Measurements from ENCODE around the gene ERICH3. TPM values are rescaled to one million over a fixed set of nuclear protein-coding genes. Genes with fewer than 3 reads are reported as not detected.

The ERICH3 gene
- total RNA-seq, 1 donor from 2014 or later: 8.1 TPM

DNA sequence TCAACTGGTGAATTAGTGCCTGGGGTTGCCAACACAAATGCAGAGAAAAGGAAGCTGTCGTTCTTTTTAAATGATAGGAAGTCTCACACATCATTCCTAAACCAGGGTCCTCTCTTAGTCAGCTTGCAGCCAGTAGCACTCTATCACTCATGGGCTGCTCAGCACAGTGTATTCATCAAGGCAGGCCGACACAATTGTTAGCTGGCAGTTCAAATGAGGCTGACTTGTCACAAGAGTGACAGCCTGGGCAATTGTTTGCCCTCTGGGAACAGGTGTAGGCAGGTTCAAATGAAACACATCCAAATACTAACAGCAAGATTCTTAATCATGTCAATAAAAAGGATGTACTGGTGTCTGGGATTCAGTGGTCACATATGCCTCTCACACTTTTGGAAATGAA is 76.9 kb downstream of the ERICH3 start:
- Histone ChIP-seq H3K4me1 (no peaks in the 10 kb centered on the region), H3K36me3 (no peaks in the 10 kb centered on the region), H3K27me3 (ENCODE audit: low read depth) (no peaks in the 10 kb centered on the region), H3K4me3 (no peak overlapping the region), H3K27ac (no peak overlapping the region), H3K9me3 (no peaks in the 10 kb centered on the region)
- ATAC-seq (no peak), DNase-seq (no peak)
- TF ChIP-seq, protein P1, sequence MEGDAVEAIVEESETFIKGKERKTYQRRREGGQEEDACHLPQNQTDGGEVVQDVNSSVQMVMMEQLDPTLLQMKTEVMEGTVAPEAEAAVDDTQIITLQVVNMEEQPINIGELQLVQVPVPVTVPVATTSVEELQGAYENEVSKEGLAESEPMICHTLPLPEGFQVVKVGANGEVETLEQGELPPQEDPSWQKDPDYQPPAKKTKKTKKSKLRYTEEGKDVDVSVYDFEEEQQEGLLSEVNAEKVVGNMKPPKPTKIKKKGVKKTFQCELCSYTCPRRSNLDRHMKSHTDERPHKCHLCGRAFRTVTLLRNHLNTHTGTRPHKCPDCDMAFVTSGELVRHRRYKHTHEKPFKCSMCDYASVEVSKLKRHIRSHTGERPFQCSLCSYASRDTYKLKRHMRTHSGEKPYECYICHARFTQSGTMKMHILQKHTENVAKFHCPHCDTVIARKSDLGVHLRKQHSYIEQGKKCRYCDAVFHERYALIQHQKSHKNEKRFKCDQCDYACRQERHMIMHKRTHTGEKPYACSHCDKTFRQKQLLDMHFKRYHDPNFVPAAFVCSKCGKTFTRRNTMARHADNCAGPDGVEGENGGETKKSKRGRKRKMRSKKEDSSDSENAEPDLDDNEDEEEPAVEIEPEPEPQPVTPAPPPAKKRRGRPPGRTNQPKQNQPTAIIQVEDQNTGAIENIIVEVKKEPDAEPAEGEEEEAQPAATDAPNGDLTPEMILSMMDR (IDR thresholded peaks at IDR 0.05): no peak
- intact Hi-C loops (cut with DNase I): no loop called here

DNA sequence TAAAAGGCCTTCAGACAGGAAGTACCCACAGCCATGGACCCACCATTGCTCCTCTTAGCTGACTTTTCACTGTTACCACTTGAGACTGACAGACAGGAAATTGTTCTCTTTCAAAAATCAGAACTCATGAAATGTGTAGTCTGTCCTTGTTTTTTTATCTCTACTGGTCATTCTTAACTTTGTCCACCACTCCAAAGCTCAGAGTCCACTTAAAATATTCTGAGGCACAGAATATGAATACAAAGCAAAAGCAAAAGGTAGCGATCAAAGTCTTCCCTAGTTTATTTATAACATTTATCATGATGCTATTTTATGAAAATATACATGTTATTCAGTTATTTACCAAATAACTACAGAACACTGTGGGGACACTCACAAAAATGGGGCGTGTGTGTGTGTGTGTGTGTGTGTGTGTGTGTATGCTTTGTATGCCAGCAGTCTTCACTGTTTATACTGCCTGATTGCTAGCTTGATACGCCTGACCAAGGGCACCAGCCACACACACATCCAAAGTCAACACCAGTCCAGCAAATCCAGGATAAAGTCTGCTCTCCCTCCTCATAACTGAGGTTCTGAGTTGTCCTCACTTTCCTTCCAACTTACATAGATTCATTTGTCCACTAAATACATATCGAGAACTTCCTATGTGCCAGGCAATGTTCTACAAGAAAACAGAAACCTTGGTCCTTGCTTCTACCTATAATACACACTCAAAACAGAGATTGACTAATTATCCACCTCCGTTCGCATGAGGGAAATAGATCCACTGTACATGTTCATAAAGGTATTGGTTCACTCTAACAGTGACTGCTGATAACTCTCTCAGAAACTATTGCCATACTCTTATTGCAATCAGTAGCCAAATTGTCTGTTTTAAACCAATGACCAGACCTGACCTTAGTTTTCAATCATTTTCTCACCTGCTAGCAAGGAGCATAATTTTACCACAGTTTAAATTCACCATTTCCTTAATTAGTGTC is 79.4 kb downstream of the ERICH3 start:
- intact Hi-C loops (cut with DNase I): no loop called here
- Histone ChIP-seq H3K4me3 (no peak overlapping the region), H3K36me3 (no peaks in the 10 kb centered on the region), H3K4me1 (no peaks in the 10 kb centered on the region), H3K9me3 (no peaks in the 10 kb centered on the region), H3K27ac (no peak overlapping the region), H3K27me3 (ENCODE audit: low read depth) (no peaks in the 10 kb centered on the region)
- ATAC-seq: no peak
- no peak for DNase-seq
- TF ChIP-seq, protein P1 (IDR thresholded peaks at IDR 0.05): no peak

DNA sequence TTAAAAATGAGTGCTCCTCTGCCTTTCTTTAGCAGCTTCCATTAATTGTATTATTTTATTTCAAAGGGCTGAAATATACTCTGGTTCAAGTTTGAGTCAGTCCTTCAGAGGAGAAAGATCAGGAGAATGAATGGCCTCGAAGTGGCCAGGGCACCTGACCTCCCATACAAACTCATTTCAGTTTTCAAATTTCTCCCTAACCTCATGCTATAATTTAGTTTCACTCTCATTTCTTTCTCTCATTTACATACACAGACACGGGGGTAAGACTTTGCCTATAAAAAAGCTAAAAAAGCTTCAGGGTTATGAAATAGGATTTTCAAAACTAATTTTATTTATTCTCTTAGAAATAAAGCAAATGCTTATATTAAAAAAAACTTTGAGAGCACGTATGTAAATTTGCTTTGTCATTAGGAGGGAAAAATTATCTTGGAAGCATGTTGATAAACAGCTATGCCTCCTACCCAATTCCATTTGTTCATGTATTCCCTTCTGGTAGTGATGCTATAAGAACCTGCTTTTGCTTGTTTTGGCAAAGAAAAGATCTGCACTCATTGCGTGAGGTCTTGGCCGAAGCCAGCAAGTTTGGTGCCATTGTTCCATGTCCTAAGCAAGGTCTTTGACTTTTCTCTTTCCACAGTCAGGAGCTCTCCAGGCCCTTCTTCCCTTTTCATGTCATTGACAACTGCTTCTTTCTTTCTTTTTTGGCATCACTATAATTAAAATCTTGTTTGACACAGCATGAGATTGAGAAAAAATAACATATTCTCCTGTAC is 80.8 kb downstream of the ERICH3 start:
- DNase-seq (no peak), ATAC-seq (no peak)
- intact Hi-C loops (cut with DNase I): no loop called here
- Histone ChIP-seq H3K27ac (no peak overlapping the region), H3K4me3 (no peak overlapping the region), H3K4me1 (no peaks in the 10 kb centered on the region), H3K9me3 (no peaks in the 10 kb centered on the region), H3K27me3 (ENCODE audit: low read depth) (no peaks in the 10 kb centered on the region), H3K36me3 (no peaks in the 10 kb centered on the region)
- TF ChIP-seq, protein P1 (IDR thresholded peaks at IDR 0.05): no peak

DNA sequence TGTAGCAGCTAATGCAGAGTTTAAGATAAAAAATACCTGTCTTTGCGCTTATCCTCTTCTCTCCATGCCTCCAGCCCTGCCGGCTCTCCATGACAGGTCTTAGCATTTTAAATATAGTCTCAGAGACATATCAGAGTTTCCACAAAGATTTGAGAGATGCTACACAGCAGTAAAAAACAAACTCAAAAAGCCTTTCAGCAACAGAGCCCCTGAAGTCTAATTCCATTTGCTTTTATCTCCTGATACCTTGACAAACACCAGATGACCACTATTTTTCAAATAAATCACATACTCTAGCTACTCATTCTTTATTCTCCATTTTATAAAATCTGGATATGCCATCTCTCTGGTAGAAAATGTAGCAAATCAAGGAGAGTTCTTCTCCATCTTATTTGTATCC is 81.6 kb downstream of the ERICH3 start:
- Histone ChIP-seq H3K4me1 (no peaks in the 10 kb centered on the region), H3K36me3 (no peaks in the 10 kb centered on the region), H3K27ac (no peak overlapping the region), H3K9me3 (no peaks in the 10 kb centered on the region), H3K27me3 (ENCODE audit: low read depth) (no peaks in the 10 kb centered on the region), H3K4me3 (no peak overlapping the region)
- no peak for ATAC-seq
- DNase-seq: no peak
- TF ChIP-seq, protein P1 (IDR thresholded peaks at IDR 0.05): no peak
- intact Hi-C loops (cut with DNase I): no loop called here

DNA sequence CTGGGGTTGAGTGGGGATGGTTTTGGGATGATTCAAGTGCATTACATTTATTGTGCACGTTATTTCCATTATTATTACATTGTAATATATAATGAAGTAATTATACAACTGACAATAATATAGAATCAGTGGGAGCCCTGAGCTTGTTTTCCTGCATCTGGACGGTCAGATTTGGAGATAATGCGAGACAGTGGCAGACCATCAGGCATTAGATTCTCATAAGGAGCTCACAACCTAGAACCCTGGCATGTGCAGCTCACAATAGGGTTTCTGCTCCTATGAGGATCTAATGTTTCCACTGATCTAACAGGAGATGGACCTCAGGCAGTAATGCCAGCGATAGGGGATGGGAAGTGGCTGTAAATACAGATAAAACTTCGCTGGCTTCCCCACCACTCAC is 83.3 kb downstream of the ERICH3 start:
- intact Hi-C loops (cut with DNase I): no loop called here
- H3K4me1 ChIP-seq: no peaks in the 10 kb centered on the region
- no peaks in the 10 kb centered on the region for H3K36me3 ChIP-seq
- no peak for DNase-seq
- H3K27ac ChIP-seq: no peak overlapping the region
- no peak overlapping the region for H3K4me3 ChIP-seq
- ATAC-seq: no peak
- H3K9me3 ChIP-seq: no peaks in the 10 kb centered on the region
- no peaks in the 10 kb centered on the region for H3K27me3 ChIP-seq (ENCODE audit: low read depth)
- TF ChIP-seq, protein P1 (IDR thresholded peaks at IDR 0.05): no peak
